Endothelial cell of umbilical vein (primary cell): ENCODE measurements around the gene YWHAE.

Experiments used
- CTCF ChIP-seq, 2 donors: IDR thresholded peaks; 1 replicate in 1 of 2; 2 replicates in 1 of 2; pipeline ENCODE4 v1.5.1; 2011; ENCODE audit warnings: low read length in 2 of 2, mild to moderate bottlenecking in 2 of 2, moderate library complexity in 2 of 2, control low read depth in 1 of 2, inconsistent platforms in 1 of 2, low read depth in 1 of 2; ENCODE audit not compliant: insufficient read depth in 1 of 2; ENCODE audit errors: extremely low read depth in 1 of 2
- EZH2 ChIP-seq: IDR thresholded peaks from 2 replicates; pipeline ENCODE4 v1.6.1; 2012; ENCODE audit warnings: borderline replicate concordance, low read depth, mild to moderate bottlenecking, moderate library complexity, low read length, inconsistent platforms; ENCODE audit not compliant: severe bottlenecking
- JUN ChIP-seq: IDR thresholded peaks from 2 replicates; pipeline ENCODE4 v1.6.1; 2011; ENCODE audit warnings: borderline replicate concordance, low read depth; ENCODE audit not compliant: insufficient read length, insufficient read depth
- MAX ChIP-seq: IDR thresholded peaks from 2 replicates; pipeline ENCODE4 v1.6.1; 2011; ENCODE audit not compliant: insufficient read depth, insufficient read length
- POLR2A ChIP-seq: IDR thresholded peaks from 2 replicates; pipeline ENCODE4 v1.6.1; 2012; ENCODE audit warnings: low read depth, mild to moderate bottlenecking, control low read depth, low read length
- POLR2AphosphoS5 ChIP-seq: IDR thresholded peaks from 2 replicates; pipeline ENCODE4 v1.6.1; 2012; ENCODE audit warnings: low read depth, mild to moderate bottlenecking, control low read depth, low read length, moderate library complexity; ENCODE audit not compliant: insufficient read depth

- TF ChIP-seq CTCF (IDR thresholded peaks at IDR 0.05; ENCODE audit: extremely low read depth in 1 of 2, insufficient read depth in 1 of 2, low read depth in 1 of 2, low read length in 2 of 2) (no peak), MAX (no peak), POLR2A (no peak), EZH2 (no peak), JUN (no peak), POLR2AphosphoS5 (no peak)
Measured at GRCh38 chr17:1362065-1362848, 37.8 kb downstream of the YWHAE start.
